A673 (cell line): ENCODE results near the gene MAP3K13.

Experiments
- EZH2 ChIP-seq: fragments of 200-600 bp; sonication (generic); IDR thresholded peaks from 2 replicates; pipeline ENCODE4 v1.6.1; 2017; ENCODE audit warnings: borderline replicate concordance, low read depth, mild to moderate bottlenecking, mixed read lengths, antibody characterized with exemption, low read length; ENCODE audit not compliant: poor library complexity, severe bottlenecking
- TF ChIP-seq, protein P1 (sequence below): fragments of 300-800, 200-600 bp; sonication (generic); conservative IDR thresholded peaks from 2 replicates; pipeline ENCODE4 v1.5.1; 2017; ENCODE audit warnings: low read depth, mild to moderate bottlenecking, antibody characterized with exemption, low read length, moderate library complexity, mixed read lengths

DNA sequence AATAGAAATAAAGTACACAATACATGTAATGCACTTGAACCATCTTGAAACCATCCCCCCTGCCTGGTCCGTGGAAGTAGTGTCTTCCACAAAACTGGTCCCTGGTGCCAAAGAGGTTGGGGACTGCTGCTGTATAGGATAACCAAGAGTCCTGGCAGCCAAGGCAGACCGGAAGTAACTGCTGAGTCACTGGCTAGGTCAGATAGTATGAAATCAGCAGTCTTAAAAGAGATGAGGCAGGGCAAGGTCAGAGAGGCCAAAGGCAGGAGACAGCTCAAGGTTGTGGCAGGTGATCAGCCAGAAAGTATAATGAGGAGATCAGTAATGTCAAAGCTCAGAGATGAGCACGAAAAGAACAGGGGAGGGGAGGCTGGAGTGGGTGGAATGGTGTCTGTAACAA lies 60.2 kb downstream of the MAP3K13 start:
- TF ChIP-seq, protein P1, sequence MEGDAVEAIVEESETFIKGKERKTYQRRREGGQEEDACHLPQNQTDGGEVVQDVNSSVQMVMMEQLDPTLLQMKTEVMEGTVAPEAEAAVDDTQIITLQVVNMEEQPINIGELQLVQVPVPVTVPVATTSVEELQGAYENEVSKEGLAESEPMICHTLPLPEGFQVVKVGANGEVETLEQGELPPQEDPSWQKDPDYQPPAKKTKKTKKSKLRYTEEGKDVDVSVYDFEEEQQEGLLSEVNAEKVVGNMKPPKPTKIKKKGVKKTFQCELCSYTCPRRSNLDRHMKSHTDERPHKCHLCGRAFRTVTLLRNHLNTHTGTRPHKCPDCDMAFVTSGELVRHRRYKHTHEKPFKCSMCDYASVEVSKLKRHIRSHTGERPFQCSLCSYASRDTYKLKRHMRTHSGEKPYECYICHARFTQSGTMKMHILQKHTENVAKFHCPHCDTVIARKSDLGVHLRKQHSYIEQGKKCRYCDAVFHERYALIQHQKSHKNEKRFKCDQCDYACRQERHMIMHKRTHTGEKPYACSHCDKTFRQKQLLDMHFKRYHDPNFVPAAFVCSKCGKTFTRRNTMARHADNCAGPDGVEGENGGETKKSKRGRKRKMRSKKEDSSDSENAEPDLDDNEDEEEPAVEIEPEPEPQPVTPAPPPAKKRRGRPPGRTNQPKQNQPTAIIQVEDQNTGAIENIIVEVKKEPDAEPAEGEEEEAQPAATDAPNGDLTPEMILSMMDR: no peak
- TF ChIP-seq EZH2: no peak
